ENCODE results near the gene GFI1B.

DNA sequence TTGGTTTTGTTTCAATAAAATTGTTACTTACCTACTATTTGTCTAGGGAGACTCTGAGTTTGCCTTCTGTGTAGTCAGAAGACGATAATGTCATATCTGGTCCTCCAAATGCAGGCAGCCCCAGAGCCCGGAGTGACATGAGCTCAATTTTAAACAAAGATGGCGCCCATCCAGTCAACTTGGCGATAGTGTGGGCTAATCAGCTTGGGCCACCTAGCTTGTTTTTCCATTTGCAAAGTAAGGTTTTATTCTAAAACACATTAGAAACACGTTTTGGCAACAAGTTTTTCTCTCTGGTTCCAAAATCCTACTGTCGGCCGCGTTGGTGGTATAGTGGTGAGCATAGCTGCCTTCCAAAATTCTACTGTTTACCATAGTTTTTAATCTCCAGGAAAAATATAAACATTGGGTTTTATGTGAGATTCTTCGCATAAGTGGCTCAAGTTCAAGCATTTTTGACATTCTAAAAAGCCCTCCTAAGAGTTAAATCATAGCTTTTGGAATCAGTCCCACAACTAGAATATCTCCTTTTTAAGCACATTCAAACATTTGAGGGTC lies 47.2 kb upstream of the GFI1B start:
- TF ChIP-seq CTCF (IDR thresholded peaks at IDR 0.05): no peak
- no peak for TF ChIP-seq POLR2A (IDR thresholded peaks at IDR 0.05)
